ENCODE data around the gene PRR20A. TPM values are rescaled to one million over a fixed set of nuclear protein-coding genes. Genes with fewer than 3 reads are reported as not detected.

The PRR20A gene
- total and polyA plus RNA-seq, 2 donors (not counting 1 experiment from before 2014, with no cell fraction given): not detected

DNA sequence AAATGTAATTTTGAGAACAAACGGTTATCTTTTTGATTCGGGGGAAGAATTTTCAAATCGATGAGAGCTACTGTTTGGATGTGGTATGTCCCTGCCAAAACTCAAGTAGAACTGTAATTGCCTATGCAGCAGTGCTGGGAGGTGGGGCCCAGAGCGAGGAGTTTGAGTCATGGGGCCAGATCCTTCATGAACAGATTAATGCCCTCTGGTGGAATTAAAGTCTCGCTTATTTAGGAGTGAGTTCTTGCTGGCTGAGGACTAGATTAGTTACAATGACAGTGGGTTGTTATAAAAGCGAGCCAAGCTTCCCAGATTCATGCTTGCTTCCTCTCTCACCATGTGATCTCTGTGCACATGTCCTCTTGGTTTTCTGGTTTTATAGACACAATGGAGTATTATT is 11.8 kb upstream of the PRR20A start:
- H3K36me3 ChIP-seq (ENCODE audit: control insufficient read depth, insufficient read depth, low read length): no peaks in the 10 kb centered on the region
- no peak overlapping the region for H3K4me3 ChIP-seq (replicated peaks in 1 of 4; ENCODE audit: control extremely low read depth in 1 of 4, insufficient read depth in 1 of 4, low read depth in 3 of 4, low read length in 4 of 4)

GRCh38 chr13:57136093-57136492 is 4.6 kb upstream of the PRR20A start:
- TF ChIP-seq CTCF (conservative IDR thresholded peaks at IDR 0.05 in 1 of 2, IDR thresholded peaks at IDR 0.05 in 1 of 2; ENCODE audit: low read depth in 1 of 2, low read length in 2 of 2) (no peak), EZH2 (IDR thresholded peaks at IDR 0.05; ENCODE audit: low read length, missing control alignments) (no peak)
- Histone ChIP-seq H3K36me3 (ENCODE audit: control insufficient read depth, insufficient read depth, low read length) (no peaks in the 10 kb centered on the region), H3K4me1 (ENCODE audit: control insufficient read depth, extremely low read depth, insufficient read depth, low read length) (no peaks in the 10 kb centered on the region)

More for the DNA sequence above, 11.8 kb upstream of the PRR20A start:
- Histone ChIP-seq H3K9ac (ENCODE audit: insufficient read depth, low read length) (no peak overlapping the region), H3K79me2 (ENCODE audit: control insufficient read depth, insufficient read depth, low read length) (no peaks in the 10 kb centered on the region), H3K4me1 (ENCODE audit: control insufficient read depth, extremely low read depth, insufficient read depth, low read length) (no peaks in the 10 kb centered on the region), H3K27ac (ENCODE audit: insufficient read depth, low read length) (no peak overlapping the region), H2AFZ (ENCODE audit: low read length) (no peak overlapping the region), H4K20me1 (ENCODE audit: control insufficient read depth, extremely low read depth, insufficient read depth, low read length) (no peaks in the 10 kb centered on the region), H3K9me3 (ENCODE audit: control insufficient read depth, insufficient read depth, low read depth, low read length) (no peaks in the 10 kb centered on the region), H3K27me3 (ENCODE audit: control insufficient read depth, insufficient read depth, low read length) (no peaks in the 10 kb centered on the region), H3K4me2 (ENCODE audit: extremely low read depth, insufficient read depth, low read length) (no peak overlapping the region)
- DNase-seq (ENCODE audit: low read depth in 2 of 2): no peak
- no peak for TF ChIP-seq CTCF (conservative IDR thresholded peaks at IDR 0.05 in 1 of 2, IDR thresholded peaks at IDR 0.05 in 1 of 2; ENCODE audit: low read depth in 1 of 2, low read length in 2 of 2)
- no peak for TF ChIP-seq EZH2 (IDR thresholded peaks at IDR 0.05; ENCODE audit: low read length, missing control alignments)

DNA sequence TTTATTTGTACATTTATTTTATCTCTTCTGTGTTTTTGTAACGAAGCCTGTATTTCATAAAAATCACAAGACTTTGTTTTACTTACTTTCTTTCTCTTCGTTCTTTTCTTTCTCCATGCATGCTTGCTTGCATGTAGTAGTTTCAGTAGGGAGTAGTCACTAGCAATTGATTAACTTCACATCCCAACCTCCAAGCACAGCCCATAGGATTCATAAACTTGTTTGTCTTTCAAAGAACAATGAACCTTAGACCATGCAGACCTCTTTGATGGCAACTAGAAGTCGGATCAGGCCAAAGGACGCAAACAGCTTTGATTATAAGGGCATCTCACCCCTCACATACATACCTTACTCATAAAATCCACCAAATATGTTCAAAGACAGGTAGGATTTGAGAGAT is 3.1 kb upstream of the PRR20A start:
- no peak overlapping the region for H2AFZ ChIP-seq (ENCODE audit: low read length)
- no peaks in the 10 kb centered on the region for H3K9me3 ChIP-seq (ENCODE audit: control insufficient read depth, insufficient read depth, low read depth, low read length)
- H3K79me2 ChIP-seq (ENCODE audit: control insufficient read depth, insufficient read depth, low read length): no peaks in the 10 kb centered on the region
- no peaks in the 10 kb centered on the region for H3K27me3 ChIP-seq (ENCODE audit: control insufficient read depth, insufficient read depth, low read length)
- DNase-seq (ENCODE audit: low read depth in 2 of 2): no peak
- H4K20me1 ChIP-seq (ENCODE audit: control insufficient read depth, extremely low read depth, insufficient read depth, low read length): no peaks in the 10 kb centered on the region
- H3K4me2 ChIP-seq (ENCODE audit: extremely low read depth, insufficient read depth, low read length): no peak overlapping the region
- H3K36me3 ChIP-seq (ENCODE audit: control insufficient read depth, insufficient read depth, low read length): no peaks in the 10 kb centered on the region
- TF ChIP-seq EZH2 (IDR thresholded peaks at IDR 0.05; ENCODE audit: low read length, missing control alignments) (no peak), CTCF (conservative IDR thresholded peaks at IDR 0.05 in 1 of 2, IDR thresholded peaks at IDR 0.05 in 1 of 2; ENCODE audit: low read depth in 1 of 2, low read length in 2 of 2) (no peak)
- no peak overlapping the region for H3K9ac ChIP-seq (ENCODE audit: insufficient read depth, low read length)
- no peak overlapping the region for H3K27ac ChIP-seq (ENCODE audit: insufficient read depth, low read length)
- H3K4me3 ChIP-seq (replicated peaks in 1 of 4; ENCODE audit: control extremely low read depth in 1 of 4, insufficient read depth in 1 of 4, low read depth in 3 of 4, low read length in 4 of 4): no peak overlapping the region
- H3K4me1 ChIP-seq (ENCODE audit: control insufficient read depth, extremely low read depth, insufficient read depth, low read length): no peaks in the 10 kb centered on the region

More at GRCh38 chr13:57136093-57136492, 4.6 kb upstream of the PRR20A start:
- Histone ChIP-seq H2AFZ (ENCODE audit: low read length) (no peak overlapping the region), H3K27me3 (ENCODE audit: control insufficient read depth, insufficient read depth, low read length) (no peaks in the 10 kb centered on the region), H3K4me3 (replicated peaks in 1 of 4; ENCODE audit: control extremely low read depth in 1 of 4, insufficient read depth in 1 of 4, low read depth in 3 of 4, low read length in 4 of 4) (no peak overlapping the region), H3K9ac (ENCODE audit: insufficient read depth, low read length) (no peak overlapping the region), H3K4me2 (ENCODE audit: extremely low read depth, insufficient read depth, low read length) (no peak overlapping the region), H4K20me1 (ENCODE audit: control insufficient read depth, extremely low read depth, insufficient read depth, low read length) (no peaks in the 10 kb centered on the region), H3K79me2 (ENCODE audit: control insufficient read depth, insufficient read depth, low read length) (no peaks in the 10 kb centered on the region), H3K27ac (ENCODE audit: insufficient read depth, low read length) (no peak overlapping the region), H3K9me3 (ENCODE audit: control insufficient read depth, insufficient read depth, low read depth, low read length) (no peaks in the 10 kb centered on the region)
- DNase-seq (ENCODE audit: low read depth in 2 of 2): no peak

All from fibroblast of lung (primary cell).